Measurements from ENCODE around the gene SMC2.

Gene SMC2

DNA sequence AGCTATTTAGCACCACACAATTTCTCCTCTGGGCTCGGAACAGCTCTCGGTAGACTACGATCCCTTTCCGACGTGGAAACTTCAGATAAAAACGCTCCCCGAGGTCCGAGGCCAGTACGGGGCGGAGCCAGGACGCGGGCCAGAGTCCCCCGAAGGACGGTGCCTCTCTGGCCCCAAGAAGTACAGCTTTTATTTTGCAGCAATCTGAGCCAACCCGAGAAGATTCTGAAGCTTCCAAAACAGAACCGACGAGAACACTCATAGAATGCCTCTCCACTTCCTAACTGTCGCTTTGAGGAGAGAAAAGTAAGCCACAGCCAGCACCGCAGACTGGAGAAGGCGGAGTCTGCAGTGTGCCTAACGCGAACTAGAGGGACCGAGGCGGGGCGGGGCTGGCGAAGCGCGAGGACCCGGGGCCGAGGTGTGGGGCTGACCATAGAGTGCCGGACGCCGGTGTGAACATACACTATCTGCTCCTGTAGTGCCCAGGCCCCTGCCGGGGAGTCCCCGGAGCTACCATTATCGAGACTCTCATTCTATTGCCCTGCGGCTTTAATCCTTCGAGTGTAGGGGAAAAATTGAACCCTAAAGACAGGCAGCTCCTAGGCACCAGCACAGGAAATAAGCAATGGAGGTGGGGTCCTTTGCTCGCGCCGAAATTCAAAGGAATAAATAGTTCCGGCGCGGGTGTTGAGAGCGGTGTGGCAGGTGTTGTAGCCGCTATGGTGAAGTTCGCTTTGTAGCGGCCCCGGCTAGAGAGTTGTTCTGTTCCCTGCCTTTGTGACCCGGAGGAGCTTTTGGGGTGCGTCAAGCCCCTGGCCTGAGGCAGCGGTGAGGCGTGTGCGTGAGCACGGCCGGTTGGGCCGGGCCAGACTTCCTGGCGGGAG is at the start of gene SMC2:
Gene SMC2 (plus strand): TSS at position 663 of the 887 bp plus-strand sequence. CDS start 1,076 bp downstream, outside the sequence.
- TF ChIP-seq, protein P1, sequence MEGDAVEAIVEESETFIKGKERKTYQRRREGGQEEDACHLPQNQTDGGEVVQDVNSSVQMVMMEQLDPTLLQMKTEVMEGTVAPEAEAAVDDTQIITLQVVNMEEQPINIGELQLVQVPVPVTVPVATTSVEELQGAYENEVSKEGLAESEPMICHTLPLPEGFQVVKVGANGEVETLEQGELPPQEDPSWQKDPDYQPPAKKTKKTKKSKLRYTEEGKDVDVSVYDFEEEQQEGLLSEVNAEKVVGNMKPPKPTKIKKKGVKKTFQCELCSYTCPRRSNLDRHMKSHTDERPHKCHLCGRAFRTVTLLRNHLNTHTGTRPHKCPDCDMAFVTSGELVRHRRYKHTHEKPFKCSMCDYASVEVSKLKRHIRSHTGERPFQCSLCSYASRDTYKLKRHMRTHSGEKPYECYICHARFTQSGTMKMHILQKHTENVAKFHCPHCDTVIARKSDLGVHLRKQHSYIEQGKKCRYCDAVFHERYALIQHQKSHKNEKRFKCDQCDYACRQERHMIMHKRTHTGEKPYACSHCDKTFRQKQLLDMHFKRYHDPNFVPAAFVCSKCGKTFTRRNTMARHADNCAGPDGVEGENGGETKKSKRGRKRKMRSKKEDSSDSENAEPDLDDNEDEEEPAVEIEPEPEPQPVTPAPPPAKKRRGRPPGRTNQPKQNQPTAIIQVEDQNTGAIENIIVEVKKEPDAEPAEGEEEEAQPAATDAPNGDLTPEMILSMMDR (IDR thresholded peaks at IDR 0.05; ENCODE audit: control insufficient read depth, extremely low read depth, insufficient read depth) = no peak
- peak within 1 kb of the TSS; percentile 72 for H3K4me3 ChIP-seq (ENCODE audit: low read depth, low read length)
- peak; percentile 66 for DNase-seq (ENCODE audit: low read depth)

GRCh38 chr9:104068546-104068945 is 25.6 kb upstream of the SMC2 start:
- no peak for DNase-seq (ENCODE audit: low read depth)
- TF ChIP-seq, protein P1 (IDR thresholded peaks at IDR 0.05; ENCODE audit: control insufficient read depth, extremely low read depth, insufficient read depth) = no peak
- H3K4me3 ChIP-seq (ENCODE audit: low read depth, low read length) = no peak overlapping the region

- TF ChIP-seq, protein P1 (IDR thresholded peaks at IDR 0.05; ENCODE audit: control insufficient read depth, extremely low read depth, insufficient read depth) = no peak
- DNase-seq (ENCODE audit: low read depth) = no peak
- no peak overlapping the region for H3K4me3 ChIP-seq (ENCODE audit: low read depth, low read length)
Measured at GRCh38 chr9:104069288-104069687, 24.8 kb upstream of the SMC2 start.

GRCh38 chr9:104071589-104071988 is 22.5 kb upstream of the SMC2 start:
- no peak overlapping the region for H3K4me3 ChIP-seq (ENCODE audit: low read depth, low read length)
- TF ChIP-seq, protein P1 (IDR thresholded peaks at IDR 0.05; ENCODE audit: control insufficient read depth, extremely low read depth, insufficient read depth) = no peak
- DNase-seq (ENCODE audit: low read depth) = no peak

- H3K4me3 ChIP-seq (ENCODE audit: low read depth, low read length) = no peak overlapping the region
- no peak for DNase-seq (ENCODE audit: low read depth)
- TF ChIP-seq, protein P1 (IDR thresholded peaks at IDR 0.05; ENCODE audit: control insufficient read depth, extremely low read depth, insufficient read depth) = no peak
Measured at GRCh38 chr9:104073098-104073769, 20.9 kb upstream of the SMC2 start.

- DNase-seq (ENCODE audit: low read depth) = no peak
- TF ChIP-seq, protein P1 (IDR thresholded peaks at IDR 0.05; ENCODE audit: control insufficient read depth, extremely low read depth, insufficient read depth) = no peak
- no peak overlapping the region for H3K4me3 ChIP-seq (ENCODE audit: low read depth, low read length)
Measured at GRCh38 chr9:104073770-104074133, 20.4 kb upstream of the SMC2 start.

Data from LNCaP clone FGC (cell line).